Thoracic aorta endothelial cell (primary cell): ENCODE data around the gene EPHB2. TPM values are rescaled to one million over a fixed set of nuclear protein-coding genes. Genes with fewer than 3 reads are reported as not detected.

Experiments
- small RNA-seq: library from RNA; depleted of rRNA; stranded (forward); fragments of <200 nt; gene quantifications from one replicate; pipeline ENCODE3, GENCODE V24; 2012
- total RNA-seq: library from RNA; depleted of rRNA; stranded (reverse); fragments of >200 nt; gene quantifications from 2 replicates; pipeline ENCODE4 v1.2.3, GENCODE V29; 2012

EPHB2 gene
- total RNA-seq = 28.7 and 59.0 TPM in 2 replicates

DNA sequence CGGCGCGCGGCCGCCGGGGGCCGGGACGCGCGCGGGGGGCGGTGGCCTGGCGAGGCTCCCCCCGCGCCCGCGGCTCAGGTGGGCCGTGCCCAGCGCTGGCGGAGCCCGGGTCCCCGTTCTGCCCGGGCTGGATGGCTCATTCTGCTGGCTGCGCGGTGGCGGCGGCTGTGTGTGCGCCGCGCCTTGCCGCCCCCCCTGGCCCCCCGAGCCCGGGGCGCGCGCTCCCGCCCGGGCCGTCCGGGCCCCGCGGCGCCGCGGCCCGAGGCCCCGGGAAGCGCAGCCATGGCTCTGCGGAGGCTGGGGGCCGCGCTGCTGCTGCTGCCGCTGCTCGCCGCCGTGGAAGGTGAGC is at the start of gene EPHB2:
Gene EPHB2, plus strand, starts transcription at position 139 of the 349 bp plus-strand sequence. Its CDS starts 144 bp downstream, at position 283.

Small RNAs within 50 kb of the gene (small RNA-seq; reads per million reads assigned to genes)
- gene MIR4253 (not detected), gene MIR4684 (not detected)

Other genes with a start within 250 kb of the EPHB2 start
- gene EPHA8, start 147.3 kb upstream of the EPHB2 start, total RNA-seq = not detected in 2 replicates
- gene C1QA, start 74.2 kb upstream of the EPHB2 start, total RNA-seq = not detected in 2 replicates
- gene C1QC, start 67.2 kb upstream of the EPHB2 start, total RNA-seq = not detected in 2 replicates
- gene C1QB, start 57.6 kb upstream of the EPHB2 start, total RNA-seq = not detected in 2 replicates